ENCODE data around the gene COLEC11.

Gene COLEC11

GRCh38 chr2:3689998-3690748 lies 95.3 kb downstream of the COLEC11 start:
- H3K36me3 ChIP-seq (ENCODE audit: control insufficient read depth, insufficient read depth, low read length): no peaks in the 10 kb centered on the region
- no peak overlapping the region for H3K27ac ChIP-seq (ENCODE audit: insufficient read depth, low read depth, low read length, poor library complexity, severe bottlenecking)
- no peaks in the 10 kb centered on the region for H3K9me3 ChIP-seq (ENCODE audit: control insufficient read depth, low read length)
- H3K4me3 ChIP-seq (ENCODE audit: insufficient read depth, low read depth, low read length): no peak overlapping the region
- no peaks in the 10 kb centered on the region for H3K4me1 ChIP-seq (ENCODE audit: control insufficient read depth, insufficient read depth, low read length)
- H3K27me3 ChIP-seq (ENCODE audit: control insufficient read depth, insufficient read depth, low read length, poor library complexity, severe bottlenecking): no peaks in the 10 kb centered on the region

GRCh38 chr2:3692375-3692774 lies 97.5 kb downstream of the COLEC11 start:
- Histone ChIP-seq H3K27me3 (ENCODE audit: control insufficient read depth, insufficient read depth, low read length, poor library complexity, severe bottlenecking) (no peaks in the 10 kb centered on the region), H3K27ac (ENCODE audit: insufficient read depth, low read depth, low read length, poor library complexity, severe bottlenecking) (no peak overlapping the region), H3K4me3 (ENCODE audit: insufficient read depth, low read depth, low read length) (no peak overlapping the region), H3K4me1 (ENCODE audit: control insufficient read depth, insufficient read depth, low read length) (no peaks in the 10 kb centered on the region), H3K9me3 (ENCODE audit: control insufficient read depth, low read length) (no peaks in the 10 kb centered on the region), H3K36me3 (ENCODE audit: control insufficient read depth, insufficient read depth, low read length) (no peaks in the 10 kb centered on the region)

Data from ectodermal cell (in vitro differentiated cells).